Measurements from ENCODE around the gene RNF207. TPM values are rescaled to one million over a fixed set of nuclear protein-coding genes. Genes with fewer than 3 reads are reported as not detected.

The RNF207 gene
- total RNA-seq, 6 experiments from 2014 or later: 8.4 to 20.5 (median 14.4) TPM

DNA sequence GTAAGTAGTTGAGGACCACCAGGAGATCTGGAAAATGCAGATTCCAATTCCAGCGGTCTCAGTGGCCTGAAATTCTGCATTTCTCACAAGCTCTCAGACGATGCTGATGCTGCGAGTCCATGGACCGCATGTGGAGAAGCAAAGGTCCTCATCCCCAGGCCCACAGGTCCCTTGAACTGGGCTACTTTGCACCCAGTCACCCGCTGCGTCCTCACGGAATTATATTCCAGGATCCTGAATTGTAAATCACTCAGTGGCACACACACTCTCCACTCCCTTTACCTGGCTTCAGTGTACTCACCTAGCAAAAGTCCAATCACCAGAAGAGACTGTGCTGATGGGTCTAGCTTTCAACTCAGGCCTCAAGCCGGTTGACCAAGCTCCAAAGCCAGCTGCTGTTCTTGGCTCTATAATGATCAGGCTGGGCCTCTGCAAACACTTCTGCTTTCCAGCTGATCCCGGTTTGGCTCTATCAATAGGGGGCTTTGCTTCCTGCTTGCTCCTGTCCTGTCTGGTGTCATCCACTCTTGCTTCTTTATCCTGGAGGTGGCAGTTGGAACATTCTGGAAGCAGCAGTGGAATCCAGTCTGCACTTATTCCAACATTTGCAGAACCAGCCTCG, 5.6 kb upstream of the RNF207 start:
- intact Hi-C loops (cut with DNase I): no loop called here
- DNase-seq (no peak), ATAC-seq (no peak)
- TF ChIP-seq, protein P1, sequence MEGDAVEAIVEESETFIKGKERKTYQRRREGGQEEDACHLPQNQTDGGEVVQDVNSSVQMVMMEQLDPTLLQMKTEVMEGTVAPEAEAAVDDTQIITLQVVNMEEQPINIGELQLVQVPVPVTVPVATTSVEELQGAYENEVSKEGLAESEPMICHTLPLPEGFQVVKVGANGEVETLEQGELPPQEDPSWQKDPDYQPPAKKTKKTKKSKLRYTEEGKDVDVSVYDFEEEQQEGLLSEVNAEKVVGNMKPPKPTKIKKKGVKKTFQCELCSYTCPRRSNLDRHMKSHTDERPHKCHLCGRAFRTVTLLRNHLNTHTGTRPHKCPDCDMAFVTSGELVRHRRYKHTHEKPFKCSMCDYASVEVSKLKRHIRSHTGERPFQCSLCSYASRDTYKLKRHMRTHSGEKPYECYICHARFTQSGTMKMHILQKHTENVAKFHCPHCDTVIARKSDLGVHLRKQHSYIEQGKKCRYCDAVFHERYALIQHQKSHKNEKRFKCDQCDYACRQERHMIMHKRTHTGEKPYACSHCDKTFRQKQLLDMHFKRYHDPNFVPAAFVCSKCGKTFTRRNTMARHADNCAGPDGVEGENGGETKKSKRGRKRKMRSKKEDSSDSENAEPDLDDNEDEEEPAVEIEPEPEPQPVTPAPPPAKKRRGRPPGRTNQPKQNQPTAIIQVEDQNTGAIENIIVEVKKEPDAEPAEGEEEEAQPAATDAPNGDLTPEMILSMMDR (IDR thresholded peaks at IDR 0.05): no peak
- TF ChIP-seq POLR2A (IDR thresholded peaks at IDR 0.05): no peak
- Histone ChIP-seq H3K4me3 (peak overlapping the region; percentile 99 to 100 (median 100)), H3K9me3 (no peaks in the 10 kb centered on the region), H3K4me1 (peaks cover 0 to 12% (median 3%) of the 10 kb centered on the region in 4 donors), H3K36me3 (peaks cover 0 to 18% (median 6%) of the 10 kb centered on the region in 4 donors), H3K27ac (peak overlapping the region; percentile 55 to 84 (median 60)), H3K27me3 (no peaks in the 10 kb centered on the region)
- 93% methylated on average over 6 of the region's 10 CpGs for WGBS (ENCODE audit: insufficient coverage, low coverage, low lambda C conversion rate, missing lambda C conversion rate)

DNA sequence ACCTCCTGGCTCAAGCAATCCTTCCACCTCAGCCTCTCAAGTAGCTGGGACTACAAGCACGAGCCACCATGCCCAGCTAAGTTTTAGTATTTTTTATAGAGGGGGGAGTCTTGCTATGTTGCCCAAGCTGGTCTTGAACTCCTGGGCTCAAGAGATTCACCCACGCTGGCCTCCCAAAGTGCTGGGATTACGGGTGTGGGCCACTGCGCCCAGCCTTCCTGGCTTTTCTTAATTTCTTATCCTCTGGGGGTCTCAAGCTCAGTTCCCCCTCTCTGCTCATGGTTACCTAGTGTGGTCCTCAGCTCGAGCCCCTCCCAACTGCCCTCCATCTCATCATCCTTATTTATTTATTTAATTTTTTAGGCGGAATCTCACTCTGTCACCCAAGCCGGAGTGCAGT, 3.7 kb upstream of the RNF207 start:
- Histone ChIP-seq H3K4me1 (peaks cover 0 to 12% (median 3%) of the 10 kb centered on the region in 4 donors), H3K9me3 (no peaks in the 10 kb centered on the region), H3K4me3 (no peak overlapping the region), H3K36me3 (no peaks in the 10 kb centered on the region), H3K27me3 (no peaks in the 10 kb centered on the region), H3K27ac (no peak overlapping the region)
- intact Hi-C loops (cut with DNase I): no loop called here
- DNase-seq (peak in 1 of 3 donors; percentile 17), ATAC-seq (no peak)
- 86% methylated on average over 7 of the region's 7 CpGs for WGBS (ENCODE audit: insufficient coverage, low coverage, low lambda C conversion rate, missing lambda C conversion rate)
- no peak for TF ChIP-seq POLR2A (IDR thresholded peaks at IDR 0.05)
- TF ChIP-seq, protein P1 (IDR thresholded peaks at IDR 0.05): no peak

DNA sequence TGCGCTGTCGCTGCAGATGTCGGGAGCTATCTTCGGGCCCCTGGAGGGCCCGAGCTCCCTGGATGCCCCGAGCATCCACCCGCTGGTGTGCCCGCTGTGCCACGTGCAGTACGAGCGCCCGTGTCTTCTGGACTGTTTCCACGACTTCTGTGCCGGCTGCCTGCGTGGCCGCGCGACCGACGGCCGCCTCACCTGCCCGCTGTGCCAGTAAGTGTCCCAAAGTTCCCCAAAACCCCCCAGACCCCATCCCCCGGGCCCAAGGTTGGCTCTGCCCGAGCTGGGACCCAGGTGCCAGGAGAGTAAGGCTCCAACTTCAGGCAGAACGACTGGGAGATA, 569 bp downstream of the RNF207 start:
- peak in 1 of 4 donors; percentile 4 for ATAC-seq
- Histone ChIP-seq H3K9me3 (no peaks in the 10 kb centered on the region), H3K4me3 (peak overlapping the region; percentile 67 to 85 (median 68)), H3K27ac (peak overlapping the region; percentile 54 to 59 (median 56)), H3K27me3 (no peaks in the 10 kb centered on the region), H3K4me1 (no peaks in the 10 kb centered on the region), H3K36me3 (no peaks in the 10 kb centered on the region)
- 20% methylated on average over 1 of the region's 25 CpGs for WGBS (ENCODE audit: insufficient coverage, low coverage, low lambda C conversion rate, missing lambda C conversion rate)
- TF ChIP-seq, protein P1 (IDR thresholded peaks at IDR 0.05): no peak
- no peak for TF ChIP-seq POLR2A (IDR thresholded peaks at IDR 0.05)
- no peak for DNase-seq
- intact Hi-C loops (cut with DNase I): no loop called here

DNA sequence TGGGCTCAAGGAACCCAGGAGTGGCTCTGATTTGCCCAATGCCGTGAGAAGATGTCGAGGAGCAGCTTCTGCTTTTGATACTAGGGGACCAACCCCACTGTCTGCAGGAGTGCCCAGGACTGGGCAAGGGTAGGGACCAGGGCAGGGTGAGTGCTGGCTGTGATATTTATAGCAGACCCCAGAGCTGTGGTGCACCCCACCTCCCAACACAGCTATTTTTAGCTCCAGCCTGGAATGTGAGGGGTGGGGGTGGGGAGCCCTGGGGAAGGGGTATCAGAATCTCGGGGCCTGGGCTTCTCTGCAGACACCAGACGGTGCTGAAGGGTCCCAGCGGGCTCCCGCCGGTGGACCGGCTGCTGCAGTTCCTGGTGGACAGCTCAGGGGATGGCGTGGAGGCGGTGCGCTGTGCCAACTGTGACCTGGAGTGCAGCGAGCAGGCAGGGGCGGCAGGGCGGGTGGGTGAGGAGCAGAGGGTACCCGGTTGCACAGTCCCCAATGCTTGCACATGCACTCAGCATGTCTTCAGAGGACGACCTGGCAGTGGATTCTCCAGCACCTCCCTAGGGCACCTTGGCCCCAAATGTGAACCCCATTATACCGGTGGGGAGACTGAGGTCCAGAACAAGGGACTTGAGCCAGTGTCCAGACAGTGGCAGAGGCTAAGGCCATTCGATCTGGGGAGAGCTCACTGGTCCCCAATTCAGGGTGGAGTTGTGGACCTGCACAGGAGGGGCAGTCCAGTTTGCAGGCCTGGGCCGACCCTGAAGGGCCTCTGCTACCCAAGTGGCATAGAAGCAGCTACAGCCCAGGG, 1.4 kb downstream of the RNF207 start:
- H3K4me1 ChIP-seq: no peaks in the 10 kb centered on the region
- intact Hi-C loops (cut with DNase I): no loop called here
- DNase-seq (no peak), ATAC-seq (no peak)
- TF ChIP-seq, protein P1 (IDR thresholded peaks at IDR 0.05): no peak
- TF ChIP-seq POLR2A (IDR thresholded peaks at IDR 0.05): no peak
- H3K27me3 ChIP-seq: no peaks in the 10 kb centered on the region
- no peaks in the 10 kb centered on the region for H3K36me3 ChIP-seq
- 90% methylated on average over 2 of the region's 19 CpGs for WGBS (ENCODE audit: insufficient coverage, low coverage, low lambda C conversion rate, missing lambda C conversion rate)
- H3K4me3 ChIP-seq: peak overlapping the region in 2 of 3 donors; percentile 68 to 85
- H3K27ac ChIP-seq: no peak overlapping the region
- H3K9me3 ChIP-seq: no peaks in the 10 kb centered on the region
